Fibroblast of skin of right quadriceps (primary cell): Measurements from ENCODE around the gene OR52N5.
A peak's percentile ranks its signal among the peaks of the same experiment; 100 is the strongest.

Experiments used
- DNase-seq: peaks from one replicate; pipeline ENCODE4 v3.0.0-alpha.2; 2013

The OR52N5 gene

GRCh38 chr11:5783255-5783654 is at the start of gene OR52N5:
Gene OR52N5, minus strand, starts transcription at chr11:5783355. Its CDS starts 4,721 bp downstream, at chr11:5778634.
- no peak for DNase-seq

GRCh38 chr11:5831196-5831829 is 48.2 kb upstream of the OR52N5 start:
- no peak for DNase-seq

- DNase-seq, result no peak
These were observed 35.2 kb upstream of the OR52N5 start for GRCh38 chr11:5818245-5818886.

DNA sequence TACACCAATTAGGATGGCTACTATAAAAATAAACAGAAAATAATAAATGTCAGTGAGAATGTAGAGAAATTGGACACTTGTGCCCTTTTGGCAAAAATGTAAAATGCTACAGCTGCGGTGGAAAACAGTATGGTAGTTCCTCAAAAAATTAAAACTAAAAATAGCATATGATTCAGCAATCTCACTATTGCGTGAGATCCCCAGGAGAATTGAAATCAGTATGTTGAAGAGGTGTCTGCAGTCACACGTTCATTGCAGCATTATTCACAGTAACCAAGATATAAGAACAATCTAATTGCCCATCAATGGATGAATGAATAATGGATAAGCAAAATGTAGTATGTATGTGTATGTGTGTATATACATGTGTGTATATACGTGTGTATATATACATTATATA is 32.4 kb upstream of the OR52N5 start:
- DNase-seq, result no peak

GRCh38 chr11:5809905-5810795 is 27.0 kb upstream of the OR52N5 start:
- DNase-seq, result no peak

GRCh38 chr11:5809122-5809519 is 26.0 kb upstream of the OR52N5 start:
- peak; percentile 0 for DNase-seq

- DNase-seq, result peak; percentile 62
These were observed 25.5 kb upstream of the OR52N5 start, which contains the start of gene OR52N2 for GRCh38 chr11:5808500-5809121. Gene OR52N2, plus strand, starts transcription at chr11:5808924. Its CDS starts 11,412 bp downstream, at chr11:5820336.

- no peak for DNase-seq
These were observed 24.4 kb upstream of the OR52N5 start for GRCh38 chr11:5807580-5807979.

GRCh38 chr11:5803982-5804381 is 20.8 kb upstream of the OR52N5 start:
- no peak for DNase-seq

- no peak for DNase-seq
These were observed 13.4 kb upstream of the OR52N5 start for GRCh38 chr11:5796541-5796940.

DNA sequence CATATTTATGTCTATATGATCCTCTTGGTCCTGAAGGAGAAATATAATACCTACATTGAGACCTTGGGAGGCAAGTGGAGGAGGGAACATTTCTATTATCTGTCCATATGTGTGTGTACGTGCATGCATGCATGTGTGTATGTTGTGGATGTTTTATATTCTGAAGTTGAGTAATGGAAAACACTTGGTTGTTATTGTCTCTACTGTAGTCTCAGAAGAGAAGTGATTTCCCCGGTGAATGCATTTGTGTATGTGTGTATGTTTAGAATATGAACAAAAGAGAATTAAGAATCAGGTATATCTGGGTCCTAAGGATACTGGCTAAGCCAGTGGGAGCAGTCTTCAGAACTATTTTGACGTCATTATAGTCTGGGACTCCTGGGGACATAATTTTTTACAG is 8.0 kb upstream of the OR52N5 start, which contains the start of gene OR52N1:
TSS of gene OR52N1 (minus strand) at position 101 of the 400 bp plus-strand sequence. CDS start 2,449 bp downstream, outside the sequence.
- no peak for DNase-seq

DNA sequence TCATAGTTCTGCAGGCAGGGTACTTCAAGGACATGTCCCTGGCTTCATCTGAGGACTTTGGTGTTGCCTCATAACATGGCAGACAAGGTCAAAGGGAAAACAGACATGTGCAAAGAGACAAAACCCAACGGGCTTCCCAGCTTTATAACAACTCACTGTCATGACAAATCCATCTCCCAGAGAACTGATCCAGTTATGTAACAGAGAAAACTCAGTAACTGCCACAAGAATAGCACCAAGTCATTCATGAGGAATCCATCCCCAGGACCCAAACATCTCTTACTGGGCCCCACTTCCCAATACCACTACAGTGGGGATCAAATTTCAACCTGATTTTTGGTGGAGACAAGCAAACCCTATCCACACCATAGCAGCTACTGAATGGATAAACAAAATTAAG is 16.1 kb downstream of the OR52N5 start:
- DNase-seq, result no peak

- no peak for DNase-seq
These were observed 29.2 kb downstream of the OR52N5 start, which contains the start of gene OR52N4 for GRCh38 chr11:5753943-5754342. Gene OR52N4, plus strand, starts transcription at chr11:5754243. Its CDS starts 498 bp downstream, at chr11:5754741.

DNA sequence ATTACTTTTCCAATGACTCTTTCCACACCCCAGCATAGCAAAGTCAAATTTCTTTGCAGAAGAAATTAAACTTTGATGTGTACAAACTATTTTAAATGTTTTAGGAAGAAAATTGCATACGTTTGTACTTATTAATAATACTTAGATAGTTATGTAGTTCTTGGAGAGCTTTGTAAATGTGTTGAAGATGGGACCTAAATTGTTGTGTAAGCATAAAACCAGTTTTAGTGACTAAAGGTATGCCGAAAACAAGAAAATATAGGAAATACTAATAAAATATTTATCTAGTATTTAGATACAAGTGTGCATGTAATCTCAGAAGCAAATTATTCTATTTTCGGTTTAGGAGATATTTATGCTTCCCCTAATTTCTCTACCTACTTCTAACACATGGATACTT is 33.3 kb downstream of the OR52N5 start:
- DNase-seq, result no peak

- DNase-seq, result no peak
These were observed 36.5 kb downstream of the OR52N5 start for GRCh38 chr11:5746614-5747013.

DNA sequence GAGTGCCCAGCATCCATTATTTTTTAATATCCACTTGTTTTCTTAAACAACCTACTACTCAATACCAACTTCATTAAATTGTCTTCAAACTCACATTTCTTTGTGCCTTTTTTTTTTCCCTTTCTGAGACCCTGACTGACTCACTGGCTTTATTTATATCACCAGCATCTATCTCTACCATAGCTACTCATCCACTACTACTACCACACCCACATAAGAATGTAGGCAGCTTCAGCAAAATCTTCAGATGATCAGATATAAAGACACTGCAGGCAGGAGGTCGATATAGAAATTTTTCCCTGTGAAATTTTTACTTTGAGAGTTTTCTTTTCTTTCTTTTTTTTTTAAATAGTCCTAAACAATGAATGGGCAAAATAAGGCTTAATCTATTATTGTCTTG is 44.7 kb downstream of the OR52N5 start:
- DNase-seq, result no peak

- no peak for DNase-seq
These were observed 45.3 kb downstream of the OR52N5 start for GRCh38 chr11:5737670-5738392.

- DNase-seq, result peak; percentile 31
These were observed 46.1 kb downstream of the OR52N5 start for GRCh38 chr11:5737091-5737490.

GRCh38 chr11:5736396-5736795 is 46.8 kb downstream of the OR52N5 start, which contains the start of gene OR56B1:
Gene OR56B1, plus strand, starts transcription at chr11:5736448. Its CDS starts 69 bp downstream, at chr11:5736517.
- DNase-seq, result no peak

- DNase-seq, result no peak
These were observed 55.5 kb downstream of the OR52N5 start for GRCh38 chr11:5727691-5728090.

DNA sequence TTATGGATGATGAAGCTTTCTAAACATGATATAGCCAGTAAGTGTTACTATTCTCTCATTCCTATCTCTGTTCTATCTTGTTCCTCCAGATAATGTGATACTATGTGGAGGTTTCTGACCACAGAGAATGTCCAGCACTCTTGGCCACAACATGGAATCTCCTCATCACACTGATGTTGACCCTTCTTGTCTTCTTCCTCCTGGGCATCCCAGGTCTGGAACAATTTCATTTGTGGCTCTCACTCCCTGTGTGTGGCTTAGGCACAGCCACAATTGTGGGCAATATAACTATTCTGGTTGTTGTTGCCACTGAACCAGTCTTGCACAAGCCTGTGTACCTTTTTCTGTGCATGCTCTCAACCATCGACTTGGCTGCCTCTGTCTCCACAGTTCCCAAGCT is 56.8 kb downstream of the OR52N5 start:
- no peak for DNase-seq
